CD4-positive, CD25-positive, alpha-beta regulatory T cell (primary cell): Measurements from ENCODE around the gene ATXN3. TPM values are rescaled to one million over a fixed set of nuclear protein-coding genes. Genes with fewer than 3 reads are reported as not detected.

ENCODE experiments used
- ATAC-seq, 2 donors: fragments of 150-1000 bp; cut with Tn5 transposase; one replicate each; pipeline ENCODE4 v1.10.0; 2021; ENCODE audit warnings: low read depth in 2 of 2, moderate number of reproducible peaks in 2 of 2, moderate library complexity in 1 of 2
- DNase-seq, 3 donors: peaks; one replicate each; pipeline versions ENCODE4 v3.0.0 to v3.0.0-alpha.2; 2012 to 2022; ENCODE audit warnings: mixed read lengths in 1 of 3
- H3K27ac ChIP-seq: one replicate; pipeline ENCODE4 v1.7.0; 2013; ENCODE audit warnings: mild to moderate bottlenecking, low read length; ENCODE audit not compliant: insufficient read depth, poor library complexity, severe bottlenecking
- H3K27me3 ChIP-seq: one replicate; pipeline ENCODE4 v1.7.0; 2013; ENCODE audit warnings: low read length; ENCODE audit not compliant: control insufficient read depth, insufficient read depth
- H3K36me3 ChIP-seq: one replicate; pipeline ENCODE4 v1.7.0; 2013; ENCODE audit warnings: mild to moderate bottlenecking, low read length, moderate library complexity; ENCODE audit not compliant: control insufficient read depth, insufficient read depth
- H3K4me1 ChIP-seq: 2 replicates; pipeline ENCODE4 v1.7.0; 2013; ENCODE audit warnings: mild to moderate bottlenecking, low read length; ENCODE audit not compliant: insufficient read depth, control insufficient read depth, poor library complexity, severe bottlenecking
- H3K4me3 ChIP-seq: one replicate; pipeline ENCODE4 v1.7.0; 2013; ENCODE audit warnings: low read depth, mild to moderate bottlenecking, low read length, moderate library complexity
- H3K9me3 ChIP-seq, 2 experiments: 1 replicate in 1 of 2; 2 replicates in 1 of 2; pipeline ENCODE4 v1.7.0; 2013; ENCODE audit warnings: low read length in 2 of 2, mild to moderate bottlenecking in 1 of 2, moderate library complexity in 1 of 2; ENCODE audit not compliant: control insufficient read depth in 2 of 2
- H3K27ac Mint-ChIP-seq, 3 donors: one replicate each; pipeline ENCODE4 v1.8.0; 2020 to 2022; ENCODE audit warnings: mild to moderate bottlenecking in 3 of 3, mixed read lengths in 3 of 3, moderate library complexity in 2 of 3
- H3K27me3 Mint-ChIP-seq: one replicate; pipeline ENCODE4 v1.8.0; 2022; ENCODE audit warnings: mild to moderate bottlenecking, mixed read lengths
- H3K36me3 Mint-ChIP-seq: one replicate; pipeline ENCODE4 v1.8.0; 2020; ENCODE audit warnings: mixed read lengths
- H3K4me1 Mint-ChIP-seq, 4 donors: one replicate each; pipeline ENCODE4 v1.8.0; 2020 to 2022; ENCODE audit warnings: mixed read lengths in 4 of 4, mild to moderate bottlenecking in 1 of 4
- H3K4me3 Mint-ChIP-seq, 4 donors: one replicate each; pipeline ENCODE4 v1.8.0; 2020 to 2022; ENCODE audit warnings: mild to moderate bottlenecking in 4 of 4, mixed read lengths in 4 of 4, moderate library complexity in 3 of 4
- H3K9me3 Mint-ChIP-seq, 7 donors: one replicate each; pipeline ENCODE4 v1.8.0; 2020 to 2022; ENCODE audit warnings: mixed read lengths in 7 of 7, mild to moderate bottlenecking in 3 of 7, moderate library complexity in 2 of 7
- polyA plus RNA-seq, 4 donors: library from polyadenylated mRNA; unstranded; fragments of 300-500 nt; fragmentation: Illumina TruSeq; gene quantifications; one replicate each; pipeline ENCODE4 v1.2.3, GENCODE V29; 2021
- total RNA-seq: library from RNA; stranded (reverse); gene quantifications from one replicate; pipeline ENCODE4 v1.2.3, GENCODE V29; 2022

The ATXN3 gene
- total RNA-seq (28.5 TPM), polyA plus RNA-seq (10 to 100 TPM; 13.1 to 21.3 (median 16.3) TPM)

- Histone ChIP-seq H3K36me3 (no peaks in the 10 kb centered on the region), H3K4me1 (peaks cover 23% of the 10 kb centered on the region), H3K4me3 (peak within 1 kb of the TSS; percentile 97), H3K27ac (peak within 1 kb of the TSS; percentile 82), H3K27me3 (no peaks in the 10 kb centered on the region), H3K9me3 (no peaks in the 10 kb centered on the region)
- H3K9me3 Mint-ChIP-seq, result peaks cover 0 to 1% (median 0%) of the 10 kb centered on the region in 7 donors
- H3K27me3 Mint-ChIP-seq, result no peaks in the 10 kb centered on the region
- H3K4me1 Mint-ChIP-seq, result peaks cover 16 to 71% (median 41%) of the 10 kb centered on the region in 4 donors
- DNase-seq, result peak; percentile 94 to 98 (median 94)
- peak within 1 kb of the TSS; percentile 89 to 99 (median 94) for H3K4me3 Mint-ChIP-seq
- peak within 1 kb of the TSS; percentile 92 to 97 (median 97) for H3K27ac Mint-ChIP-seq
- ATAC-seq, result peak; percentile 97 to 98
- no peaks in the 10 kb centered on the region for H3K36me3 Mint-ChIP-seq
Observed at GRCh38 chr14:92106143-92106926, at the start of gene ATXN3. Gene ATXN3 (minus strand): TSS chr14:92106582. CDS start chr14:92106552, 30 bp downstream.

- no peak overlapping the region for H3K27ac ChIP-seq
- H3K27me3 Mint-ChIP-seq, result no peaks in the 10 kb centered on the region
- no peaks in the 10 kb centered on the region for H3K9me3 ChIP-seq
- ATAC-seq (no peak), DNase-seq (no peak)
- no peak overlapping the region for H3K27ac Mint-ChIP-seq
- no peaks in the 10 kb centered on the region for H3K27me3 ChIP-seq
- H3K4me3 ChIP-seq, result no peak overlapping the region
- peaks cover 39% of the 10 kb centered on the region for H3K36me3 Mint-ChIP-seq
- H3K4me1 Mint-ChIP-seq, result peaks cover 0 to 12% (median 8%) of the 10 kb centered on the region in 4 donors
- no peaks in the 10 kb centered on the region for H3K9me3 Mint-ChIP-seq
- peaks cover 66% of the 10 kb centered on the region for H3K36me3 ChIP-seq
- no peaks in the 10 kb centered on the region for H3K4me1 ChIP-seq
- no peak overlapping the region for H3K4me3 Mint-ChIP-seq
Observed at GRCh38 chr14:92154283-92154942, 48.0 kb upstream of the ATXN3 start.

- Mint-ChIP-seq H3K4me3 (no peak overlapping the region), H3K27me3 (no peaks in the 10 kb centered on the region), H3K27ac (no peak overlapping the region), H3K36me3 (peaks cover 39% of the 10 kb centered on the region), H3K9me3 (no peaks in the 10 kb centered on the region), H3K4me1 (peaks cover 0 to 10% (median 9%) of the 10 kb centered on the region in 4 donors)
- Histone ChIP-seq H3K9me3 (no peaks in the 10 kb centered on the region), H3K36me3 (peaks cover 67% of the 10 kb centered on the region), H3K4me3 (no peak overlapping the region), H3K4me1 (no peaks in the 10 kb centered on the region), H3K27me3 (no peaks in the 10 kb centered on the region), H3K27ac (no peak overlapping the region)
- no peak for DNase-seq
- ATAC-seq, result no peak
Observed at GRCh38 chr14:92153581-92153980, 47.2 kb upstream of the ATXN3 start.

- H3K4me1 Mint-ChIP-seq, result peaks cover 6 to 29% (median 17%) of the 10 kb centered on the region in 4 donors
- peaks cover 55% of the 10 kb centered on the region for H3K36me3 Mint-ChIP-seq
Observed at GRCh38 chr14:92144708-92145107, 38.3 kb upstream of the ATXN3 start.

GRCh38 chr14:92143962-92144361, 37.6 kb upstream of the ATXN3 start:
- ATAC-seq (no peak), DNase-seq (no peak)
- Histone ChIP-seq H3K4me3 (no peak overlapping the region), H3K27me3 (no peaks in the 10 kb centered on the region), H3K36me3 (peaks cover 67% of the 10 kb centered on the region), H3K4me1 (no peaks in the 10 kb centered on the region), H3K27ac (no peak overlapping the region), H3K9me3 (no peaks in the 10 kb centered on the region)
- Mint-ChIP-seq H3K4me3 (no peak overlapping the region), H3K4me1 (peaks cover 6 to 29% (median 17%) of the 10 kb centered on the region in 4 donors), H3K9me3 (no peaks in the 10 kb centered on the region), H3K36me3 (peaks cover 52% of the 10 kb centered on the region), H3K27me3 (no peaks in the 10 kb centered on the region), H3K27ac (no peak overlapping the region)

More at GRCh38 chr14:92144708-92145107, 38.3 kb upstream of the ATXN3 start:
- Histone ChIP-seq H3K27ac (no peak overlapping the region), H3K27me3 (no peaks in the 10 kb centered on the region), H3K4me1 (no peaks in the 10 kb centered on the region), H3K4me3 (no peak overlapping the region), H3K36me3 (peaks cover 74% of the 10 kb centered on the region), H3K9me3 (no peaks in the 10 kb centered on the region)
- DNase-seq (no peak), ATAC-seq (no peak)
- Mint-ChIP-seq H3K9me3 (no peaks in the 10 kb centered on the region), H3K27me3 (no peaks in the 10 kb centered on the region), H3K27ac (peak overlapping the region in 2 of 3 donors; percentile 15 to 36), H3K4me3 (no peak overlapping the region)

- no peaks in the 10 kb centered on the region for H3K27me3 ChIP-seq
- ATAC-seq (no peak), DNase-seq (no peak)
- Mint-ChIP-seq H3K27ac (no peak overlapping the region), H3K4me1 (peaks cover 3 to 28% (median 17%) of the 10 kb centered on the region in 4 donors), H3K4me3 (no peak overlapping the region), H3K36me3 (peaks cover 49% of the 10 kb centered on the region), H3K27me3 (no peaks in the 10 kb centered on the region), H3K9me3 (no peaks in the 10 kb centered on the region)
- no peaks in the 10 kb centered on the region for H3K9me3 ChIP-seq
- no peak overlapping the region for H3K4me3 ChIP-seq
- no peaks in the 10 kb centered on the region for H3K4me1 ChIP-seq
- H3K36me3 ChIP-seq, result peaks cover 66% of the 10 kb centered on the region
- H3K27ac ChIP-seq, result no peak overlapping the region
Observed at GRCh38 chr14:92143309-92143708, 36.9 kb upstream of the ATXN3 start.

GRCh38 chr14:92135269-92135668, 28.9 kb upstream of the ATXN3 start:
- H3K27ac Mint-ChIP-seq, result peak overlapping the region in 1 of 3 donors; percentile 54
- peaks cover 40% of the 10 kb centered on the region for H3K36me3 Mint-ChIP-seq
- ATAC-seq, result no peak
- Histone ChIP-seq H3K27me3 (no peaks in the 10 kb centered on the region), H3K4me1 (no peaks in the 10 kb centered on the region), H3K36me3 (peaks cover 58% of the 10 kb centered on the region), H3K4me3 (no peak overlapping the region), H3K27ac (no peak overlapping the region), H3K9me3 (no peaks in the 10 kb centered on the region)
- H3K27me3 Mint-ChIP-seq, result no peaks in the 10 kb centered on the region
- H3K4me1 Mint-ChIP-seq, result peaks cover 8 to 14% (median 9%) of the 10 kb centered on the region in 4 donors
- no peaks in the 10 kb centered on the region for H3K9me3 Mint-ChIP-seq
- peak in 2 of 3 donors; percentile 18 to 44 for DNase-seq
- H3K4me3 Mint-ChIP-seq, result no peak overlapping the region
